SIG-M5 (cell line): Measurements from ENCODE around the gene NUP54.

Experiments used
- DNase-seq: peaks from one replicate; lab custom pipeline; 2025; lab: John Stamatoyannopoulos, UW

NUP54 gene

DNA sequence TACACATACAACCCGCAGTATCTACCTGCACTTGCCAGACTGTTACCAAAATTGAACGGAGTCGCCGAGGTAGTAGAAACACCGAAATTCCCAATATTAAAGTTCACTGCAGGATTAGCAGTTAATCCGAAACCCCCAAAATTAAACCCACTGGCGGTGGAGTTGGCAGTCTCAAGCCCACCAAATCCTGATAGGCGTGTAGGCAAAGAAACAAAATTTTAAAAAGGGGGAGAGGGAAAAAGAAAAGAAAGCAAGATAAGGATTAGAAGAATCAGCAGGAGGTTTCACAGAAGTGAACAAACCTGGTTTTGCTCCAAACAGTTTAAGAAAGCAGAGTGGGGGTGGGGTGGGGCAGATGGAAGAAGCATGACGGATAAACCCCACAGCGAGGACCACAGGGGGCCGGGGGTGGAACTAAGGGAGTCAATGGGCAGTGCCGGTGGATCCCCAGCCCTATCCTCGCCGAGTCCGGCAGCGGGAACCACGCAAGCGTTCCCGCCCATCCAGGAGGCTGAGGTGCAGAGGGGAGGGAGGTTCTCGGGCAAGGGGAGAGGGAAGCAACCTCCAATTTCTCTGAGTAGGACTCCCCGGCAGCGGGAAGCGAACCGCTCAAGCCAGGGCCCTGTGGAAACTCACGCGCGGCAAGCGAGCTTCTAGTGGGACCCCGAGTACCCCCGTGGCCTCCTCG lies 599 bp downstream of the NUP54 start:
- peak; percentile 36 for DNase-seq

DNA sequence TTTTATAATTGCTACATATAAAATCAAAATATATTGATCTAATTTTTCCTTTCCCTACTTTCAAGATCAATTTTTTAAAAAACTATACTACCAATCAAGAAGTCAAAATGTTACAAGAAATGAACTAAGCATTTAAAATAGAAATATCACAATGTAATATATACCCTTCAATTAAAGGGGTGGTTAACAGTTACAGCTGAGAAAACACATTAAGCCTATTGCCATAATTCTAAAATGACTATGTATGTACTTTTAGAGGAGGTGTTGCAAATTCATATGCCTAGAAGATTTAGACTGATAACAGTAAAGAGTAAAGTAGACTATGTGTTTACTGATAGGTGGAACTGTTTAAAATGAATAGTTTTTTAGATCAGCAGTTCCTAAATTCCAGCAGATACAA lies 3.7 kb downstream of the NUP54 start:
- no peak for DNase-seq

DNA sequence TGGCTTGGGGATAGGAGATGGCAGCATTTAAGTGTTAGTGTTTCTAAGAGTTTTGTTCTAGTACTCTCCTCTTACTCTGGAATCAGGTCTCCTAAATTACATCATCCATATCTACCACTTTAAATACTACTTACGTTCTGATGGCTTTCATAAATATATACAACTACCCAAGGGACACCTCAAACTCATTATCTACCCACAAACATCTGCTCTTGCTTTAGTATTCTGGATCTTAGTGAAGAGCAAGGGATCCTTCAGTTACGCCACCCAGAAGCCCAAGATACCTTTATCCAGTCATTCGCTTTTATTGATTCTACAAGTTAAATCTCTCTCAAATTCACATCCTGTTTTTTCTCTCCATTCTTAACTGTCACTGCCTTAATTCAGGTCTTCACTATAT lies 7.0 kb downstream of the NUP54 start:
- DNase-seq: no peak

DNA sequence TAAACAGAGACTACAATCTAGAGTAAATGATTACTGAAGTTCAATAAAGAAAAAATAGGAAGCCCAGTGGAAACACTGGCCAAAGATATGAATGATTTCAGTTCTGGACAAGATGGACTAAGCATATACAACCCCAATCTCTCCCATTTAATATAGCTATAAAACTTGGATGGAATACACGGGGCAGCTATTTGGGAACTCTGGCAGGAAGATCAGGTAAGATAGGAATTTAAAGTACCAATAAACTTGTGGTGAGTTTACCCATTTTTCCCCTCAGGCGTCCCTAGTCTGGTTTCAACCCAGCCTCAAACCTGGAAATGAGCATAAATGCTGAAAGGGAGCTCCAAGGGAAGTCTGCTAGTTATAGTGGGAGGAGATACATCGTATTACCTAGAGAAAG lies 20.4 kb downstream of the NUP54 start:
- no peak for DNase-seq

DNA sequence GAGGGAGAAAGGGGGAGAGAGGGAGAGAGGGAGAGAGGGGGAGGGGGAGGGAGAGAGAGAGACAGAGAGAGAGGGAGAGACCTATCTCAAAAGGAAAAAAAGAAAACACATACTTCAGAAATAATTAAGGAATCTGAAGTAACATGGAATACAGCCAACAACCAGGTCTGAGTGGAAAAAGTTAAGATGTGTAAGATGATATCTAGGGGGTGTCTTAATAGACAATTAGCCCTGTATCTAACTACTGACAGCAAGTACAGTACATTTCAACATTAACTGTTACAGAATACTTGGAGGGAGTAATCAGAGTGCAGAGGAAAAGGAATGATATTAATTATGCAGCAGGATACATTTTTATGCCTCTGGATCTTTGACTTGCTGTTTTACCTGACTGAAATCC lies 22.4 kb downstream of the NUP54 start:
- no peak for DNase-seq

DNA sequence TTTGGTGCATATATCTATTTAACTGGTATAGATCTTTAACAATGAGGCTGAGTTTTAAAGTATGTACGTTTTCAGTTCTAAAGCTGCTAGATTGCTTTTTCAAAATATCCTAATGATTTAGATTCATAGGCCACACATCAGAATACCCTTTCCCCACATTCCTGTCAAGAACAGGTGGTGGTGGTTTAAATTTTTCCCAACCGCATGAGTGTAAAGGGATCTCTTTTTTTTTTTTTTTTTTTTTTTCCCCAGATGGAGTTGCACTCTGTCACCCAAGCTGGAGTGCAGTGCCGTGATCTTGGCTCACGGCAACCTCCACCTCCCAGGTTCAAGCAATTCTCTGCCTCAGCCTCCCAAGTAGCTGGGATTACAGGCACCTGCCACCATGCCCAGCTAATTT lies 28.0 kb downstream of the NUP54 start:
- DNase-seq: no peak

DNA sequence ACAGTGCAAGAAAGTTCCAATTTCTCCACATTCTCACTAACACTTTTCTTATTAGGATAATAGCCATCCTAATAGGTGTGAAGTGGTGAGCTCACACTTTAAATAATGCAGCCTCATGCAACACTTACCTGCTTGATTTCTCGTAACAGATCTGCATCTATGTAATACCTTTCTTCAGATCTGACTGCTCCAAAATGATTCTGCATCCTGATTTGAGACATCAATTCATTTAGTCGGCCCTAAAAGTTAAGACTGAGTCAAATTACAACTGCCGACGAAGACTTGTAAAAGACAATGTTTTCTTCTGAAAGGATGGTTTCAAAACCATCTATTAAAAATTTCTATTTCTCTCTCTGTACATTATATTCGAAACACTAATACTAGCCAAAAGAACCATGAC lies 30.7 kb downstream of the NUP54 start:
- DNase-seq: no peak

DNA sequence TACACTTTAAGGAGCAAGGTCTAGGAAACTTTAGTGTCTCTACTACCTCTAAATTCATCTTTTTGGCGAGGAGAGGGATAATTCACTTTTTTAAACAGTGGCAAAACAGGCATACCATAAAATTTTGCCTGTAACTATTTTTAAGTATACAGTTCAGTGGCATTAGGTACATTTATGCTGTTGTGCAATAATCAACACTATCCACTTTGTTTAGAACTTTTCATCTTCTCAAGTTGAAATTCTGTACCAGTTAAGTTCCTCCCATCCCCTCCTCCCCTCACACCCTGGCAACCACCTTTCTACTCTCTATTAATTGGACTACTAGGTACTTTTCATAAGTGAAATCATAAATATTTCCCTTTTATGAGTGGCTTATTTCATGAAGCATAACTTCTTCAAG lies 31.4 kb downstream of the NUP54 start:
- no peak for DNase-seq

DNA sequence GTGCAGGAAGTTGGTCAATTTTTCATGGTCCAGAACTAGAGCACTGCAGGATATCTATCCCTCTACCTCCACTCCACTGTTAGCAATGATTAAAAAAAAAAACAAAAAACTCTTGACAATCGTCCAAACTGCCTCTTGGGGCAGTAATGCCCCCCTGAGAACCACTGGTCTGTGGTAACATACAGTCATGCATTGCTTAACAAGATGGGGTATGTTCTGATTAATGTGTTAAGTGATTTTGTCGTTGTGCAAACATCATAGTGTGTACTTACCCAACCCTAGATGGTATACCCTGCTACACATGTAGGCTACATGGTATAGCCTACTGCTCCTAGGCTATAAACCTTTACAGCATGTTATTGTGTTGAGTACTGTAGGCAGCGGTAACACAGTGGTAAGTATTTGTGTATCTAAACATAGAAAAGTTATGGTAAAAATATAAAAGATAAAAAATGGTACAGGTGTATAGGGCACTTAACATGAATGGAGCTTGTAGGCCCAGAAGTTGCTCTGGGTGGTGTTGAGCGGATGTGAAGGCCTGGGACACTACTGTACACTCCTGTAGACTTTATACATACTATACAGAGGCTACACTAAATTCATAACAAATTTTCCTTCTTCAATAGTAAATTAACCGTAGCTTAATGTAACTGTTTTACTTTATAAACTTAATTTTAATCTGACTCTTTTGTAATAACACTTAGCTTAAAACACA lies 39.6 kb downstream of the NUP54 start:
- peak; percentile 6 for DNase-seq

DNA sequence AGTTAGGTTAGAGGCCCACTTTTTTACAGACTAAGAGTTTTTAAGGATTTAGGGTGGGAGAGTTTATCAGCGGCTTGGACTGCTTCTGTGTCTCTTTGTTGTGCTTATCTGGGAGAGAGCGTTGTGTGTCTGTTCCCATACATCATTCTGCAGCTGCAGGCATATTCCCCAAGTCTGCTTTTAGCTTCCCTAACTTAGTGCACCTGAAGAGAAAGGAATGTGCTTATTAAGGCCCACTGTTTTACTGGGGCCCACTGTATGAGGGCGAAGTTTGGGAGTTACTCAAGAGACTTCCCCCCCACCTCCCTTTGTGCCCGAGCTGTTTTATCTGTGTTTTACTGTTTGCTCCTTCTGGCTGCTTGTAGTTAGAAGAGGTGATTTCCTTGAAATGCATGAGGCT lies 41.8 kb downstream of the NUP54 start:
- no peak for DNase-seq

DNA sequence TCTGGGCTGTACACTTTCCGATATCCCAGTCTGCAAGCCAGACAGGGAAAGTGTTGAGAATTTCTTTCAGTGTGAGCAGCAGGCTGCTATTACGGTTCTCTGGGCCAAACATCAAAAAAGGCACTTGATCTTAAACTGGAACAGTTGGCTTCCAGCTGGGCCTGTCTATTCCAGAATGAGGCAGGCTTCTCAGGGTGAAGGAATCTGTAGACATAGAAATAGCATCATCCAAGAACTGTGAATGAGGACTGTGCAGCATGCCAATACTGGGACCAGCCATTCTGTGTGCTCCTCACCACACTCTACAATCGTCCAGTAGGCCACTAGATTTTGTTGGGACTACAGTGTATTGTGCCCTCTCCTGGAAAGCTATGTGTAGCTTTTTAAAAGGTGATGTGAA lies 42.5 kb downstream of the NUP54 start:
- no peak for DNase-seq

DNA sequence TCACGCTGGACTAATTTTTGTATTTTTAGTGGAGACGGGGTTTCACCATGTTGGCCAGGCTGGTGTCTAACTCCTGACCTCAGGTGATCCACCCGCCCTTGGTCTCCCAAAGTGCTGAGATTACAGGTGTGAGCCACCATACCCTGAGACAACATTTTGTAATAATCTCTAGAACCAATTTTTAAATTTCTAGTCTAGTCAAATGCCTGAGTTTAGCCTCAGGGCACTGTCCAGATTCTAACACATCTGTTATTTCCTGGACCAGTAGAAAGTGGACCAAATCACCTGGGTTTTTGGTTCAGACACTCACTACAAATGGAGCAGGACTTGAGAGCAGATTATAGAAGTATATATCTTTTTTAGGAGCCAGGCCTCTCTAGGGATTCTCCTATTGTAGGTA lies 52.1 kb downstream of the NUP54 start:
- no peak for DNase-seq

DNA sequence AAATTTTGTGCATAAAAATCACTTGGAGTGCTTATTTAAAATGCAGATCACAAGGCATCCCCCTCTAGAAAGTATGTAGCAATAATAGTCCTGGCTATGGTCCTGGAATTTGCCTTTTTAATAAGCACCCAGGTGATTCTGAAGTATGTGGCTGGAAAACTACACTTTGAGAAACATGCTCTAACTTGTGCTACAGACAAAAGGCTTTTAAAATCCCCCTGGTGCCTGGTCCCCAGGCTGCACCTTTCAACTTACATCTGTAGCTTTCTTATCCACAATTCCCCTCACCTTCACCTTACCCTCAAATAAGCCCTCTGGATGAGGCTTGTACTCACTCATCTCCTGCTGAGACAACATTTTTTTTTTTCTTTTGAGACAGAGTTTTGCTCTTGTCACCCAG lies 52.6 kb downstream of the NUP54 start:
- DNase-seq: no peak

DNA sequence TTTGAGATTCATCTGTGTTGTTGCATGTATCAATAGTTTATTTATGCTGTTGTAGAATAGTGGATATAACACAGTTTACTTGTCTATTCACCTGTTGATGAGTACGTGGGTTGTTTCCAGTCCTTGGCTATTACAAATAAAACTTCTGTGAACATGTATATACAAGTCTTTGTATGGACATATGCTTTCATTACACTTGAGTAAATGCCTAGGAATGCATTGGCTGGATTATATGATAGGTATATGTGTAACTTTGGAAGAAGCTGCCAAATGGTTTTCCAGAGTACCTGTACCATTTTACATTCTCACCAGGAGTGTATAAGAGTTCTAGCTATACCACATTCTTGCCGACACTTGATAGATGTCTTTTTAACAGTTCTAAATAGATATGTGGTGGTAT lies 57.1 kb downstream of the NUP54 start:
- DNase-seq: no peak

DNA sequence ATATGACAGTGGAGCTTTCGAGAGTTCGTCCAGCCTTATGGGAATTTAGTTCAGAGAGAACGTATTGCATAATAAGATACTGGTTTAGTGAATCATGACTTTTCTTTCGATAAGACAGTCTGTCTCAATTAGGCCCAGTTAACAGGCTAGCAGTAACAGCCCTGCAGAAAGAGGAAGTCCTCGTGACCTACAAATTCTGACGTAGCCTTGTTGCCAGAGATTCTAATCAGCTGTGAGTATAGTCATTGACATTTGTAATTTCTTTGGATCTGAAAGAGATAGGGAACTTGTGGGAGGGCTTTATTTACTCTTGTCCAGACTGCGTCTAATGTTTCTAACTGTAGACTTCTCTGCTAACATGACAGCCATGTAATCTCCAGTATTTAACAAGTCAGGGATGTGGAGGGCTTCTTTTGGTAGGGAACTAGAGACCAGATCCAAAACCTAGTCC lies 57.9 kb downstream of the NUP54 start:
- peak; percentile 92 for DNase-seq

DNA sequence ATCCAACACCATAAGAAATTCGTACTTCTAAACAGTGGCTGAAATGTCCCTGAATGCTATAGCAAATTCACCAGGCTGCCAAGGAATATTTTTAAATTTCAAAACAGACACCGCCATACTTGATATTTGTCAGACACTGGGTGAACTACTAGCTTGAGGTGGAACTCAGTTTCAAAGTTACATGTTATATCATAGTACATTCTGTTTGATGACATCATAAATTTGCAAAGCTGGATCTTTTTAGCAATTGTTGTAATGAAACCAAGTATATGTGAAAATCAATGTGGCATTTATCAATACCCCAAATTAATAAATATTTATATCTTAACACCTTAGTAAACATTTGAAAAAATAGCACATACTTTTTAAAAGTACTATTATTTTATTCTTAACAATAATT lies 59.5 kb downstream of the NUP54 start:
- DNase-seq: no peak

DNA sequence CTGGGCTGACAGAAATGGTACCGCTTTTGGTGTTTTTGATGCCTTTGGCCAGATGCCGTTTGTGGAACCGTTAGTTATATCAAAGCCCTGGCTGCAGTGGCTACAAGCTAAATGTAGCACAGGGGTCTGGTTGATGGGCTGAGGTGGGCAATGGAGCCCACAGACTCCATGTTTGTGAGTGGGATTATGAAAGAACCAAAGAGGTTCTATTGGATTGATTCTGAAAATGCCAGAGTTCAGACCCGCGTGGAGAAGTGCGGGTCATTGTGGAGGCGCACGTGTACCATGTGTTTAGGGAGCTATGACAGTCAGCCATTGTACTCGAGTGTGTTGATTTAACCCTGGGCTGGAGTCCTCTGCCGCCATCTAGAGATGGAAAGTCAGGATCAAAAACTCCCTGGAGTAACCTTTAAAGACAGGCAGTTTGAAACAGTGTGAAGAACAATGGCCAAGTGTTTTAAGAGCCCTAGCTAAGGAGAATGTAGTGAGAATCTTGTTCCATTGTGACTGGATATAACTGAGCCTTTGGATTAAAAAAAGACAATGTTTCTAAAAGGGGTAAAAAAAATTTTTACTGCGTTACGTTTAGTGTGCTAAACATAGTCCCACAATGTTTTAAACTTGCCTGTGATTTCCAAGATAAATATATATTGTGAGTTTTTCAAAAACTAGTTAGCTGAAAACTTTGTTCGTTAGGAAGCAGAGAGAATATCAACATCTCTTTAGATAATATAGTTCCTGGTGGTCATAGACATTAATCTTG lies 61.0 kb downstream of the NUP54 start:
- DNase-seq: peak; percentile 11

DNA sequence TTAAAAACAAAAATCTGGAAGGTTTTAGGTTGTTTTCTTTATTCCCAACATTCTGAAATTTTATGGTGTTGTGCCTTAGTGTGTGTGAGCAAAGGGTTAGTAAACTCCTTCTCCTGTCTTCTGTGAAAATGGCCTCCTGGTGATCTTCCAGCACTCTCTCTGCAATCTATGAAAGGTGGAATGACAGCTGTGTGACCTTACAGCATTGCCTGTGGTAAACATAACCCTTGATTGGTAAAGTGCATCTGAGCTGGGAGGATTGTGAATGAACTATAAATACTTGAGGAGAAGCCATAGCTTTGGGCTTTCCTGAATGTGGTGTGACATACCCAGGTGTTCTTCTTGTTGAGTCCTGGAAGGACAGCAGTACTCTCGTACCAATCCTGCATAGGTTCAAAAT lies 63.7 kb downstream of the NUP54 start:
- no peak for DNase-seq

DNA sequence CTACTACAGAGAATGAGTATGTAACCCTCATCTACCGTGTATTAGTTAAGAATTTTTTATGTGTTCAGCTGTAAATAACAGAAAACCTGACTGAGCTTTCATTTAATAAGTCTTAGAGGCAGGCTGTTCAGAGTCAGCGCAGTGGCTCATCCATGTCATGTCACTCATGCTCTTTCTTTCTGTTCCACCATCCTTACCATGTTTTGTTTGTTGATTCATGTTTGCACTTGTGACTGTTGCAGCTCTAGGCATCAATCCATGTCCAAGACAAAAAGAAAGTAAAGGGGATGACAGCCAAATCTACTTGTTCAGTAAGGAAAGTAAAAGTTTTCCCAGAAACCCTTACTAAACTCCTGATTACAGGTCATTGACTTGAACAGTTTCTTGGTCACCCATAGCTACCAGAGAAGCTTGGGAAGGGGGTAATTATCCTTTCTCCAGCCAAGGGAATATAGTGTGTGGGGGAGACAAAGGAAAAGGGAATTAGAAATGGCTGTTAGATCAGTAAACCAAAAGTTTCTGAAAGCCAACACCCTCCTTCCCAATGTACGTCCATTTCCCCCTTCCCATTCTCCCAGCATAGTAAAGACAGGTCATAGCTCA lies 64.7 kb downstream of the NUP54 start:
- DNase-seq: no peak

DNA sequence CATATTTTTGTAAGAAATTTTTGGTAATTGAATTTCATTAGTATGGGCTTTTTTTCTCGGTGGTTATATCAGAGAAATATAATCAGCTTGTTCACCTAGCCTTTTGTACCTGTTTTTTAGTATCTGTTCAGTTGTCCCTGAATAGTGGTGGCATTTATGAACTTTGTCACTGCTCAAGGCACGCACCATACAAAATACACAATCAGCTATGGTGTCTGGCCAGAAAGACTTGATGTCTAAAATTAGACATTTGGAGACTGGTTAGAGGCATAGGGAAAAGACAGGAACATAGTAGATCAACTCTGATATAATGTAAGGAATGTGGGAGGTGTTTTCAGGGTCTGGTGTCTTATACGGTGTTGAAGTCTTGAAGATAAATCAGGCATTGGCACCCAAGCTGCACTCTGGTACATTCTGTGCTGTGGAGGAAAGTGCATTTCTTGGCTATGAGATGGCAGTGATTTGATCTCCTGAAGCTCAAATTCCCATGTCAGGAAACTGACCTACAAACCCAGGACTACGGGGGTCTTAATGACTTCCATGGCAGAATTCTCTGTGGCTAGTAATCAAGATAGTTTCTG lies 70.1 kb downstream of the NUP54 start:
- no peak for DNase-seq

DNA sequence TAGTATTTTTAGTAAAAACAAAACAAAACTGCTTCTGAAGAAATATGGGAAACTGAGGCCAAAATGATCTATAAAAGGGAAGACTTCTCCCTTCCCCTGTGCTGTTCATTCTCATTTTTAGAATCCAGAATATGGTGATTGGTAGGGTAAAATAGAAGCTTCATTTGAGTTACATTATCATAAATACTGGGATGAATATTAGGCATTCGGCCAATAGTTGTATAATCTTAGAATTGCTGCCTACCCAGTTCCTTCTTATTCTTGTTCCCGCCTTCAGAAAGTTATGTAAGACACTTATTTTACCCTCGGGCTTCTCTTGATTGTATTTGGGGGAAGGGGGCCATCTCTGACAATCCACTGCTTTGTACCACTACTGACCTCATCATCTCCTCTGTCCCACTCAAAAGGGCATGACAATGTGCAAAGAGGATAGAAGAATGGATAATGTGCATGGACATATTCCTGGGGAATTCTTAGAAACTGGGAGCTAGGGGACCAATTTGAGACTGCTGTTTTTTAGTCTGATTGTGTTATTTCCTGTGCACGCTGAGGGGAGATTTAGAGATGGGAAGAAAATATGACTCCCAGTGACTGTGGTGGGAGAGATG lies 73.1 kb downstream of the NUP54 start:
- DNase-seq: no peak

DNA sequence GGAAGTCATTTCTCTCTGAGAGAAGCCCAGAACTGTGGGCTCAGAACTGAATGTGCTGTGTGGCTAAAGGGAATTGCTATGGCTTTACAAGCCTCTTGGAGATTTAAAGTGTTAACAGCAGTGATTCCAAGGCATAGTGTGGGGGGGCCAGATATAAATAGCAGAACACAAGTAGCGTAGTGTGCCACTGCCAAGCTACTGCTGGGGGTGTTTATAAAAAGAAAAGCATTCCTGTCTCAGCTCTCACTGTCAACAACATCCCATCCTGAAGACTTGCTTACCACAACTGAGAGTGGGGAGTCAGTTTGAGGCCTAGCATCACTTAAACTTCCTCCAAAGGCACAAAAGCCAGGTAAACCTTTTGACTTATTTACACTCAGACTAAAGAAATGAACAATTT lies 73.7 kb downstream of the NUP54 start, which contains the start of gene ART3:
Gene ART3 (plus strand): TSS at position 242 of the 400 bp plus-strand sequence. CDS start 1,181 bp downstream, outside the sequence.
- DNase-seq: no peak
